Left ventricle myocardium inferior (tissue), 1 donor: ENCODE measurements around the gene LGR6. TPM values are rescaled to one million over a fixed set of nuclear protein-coding genes. Genes with fewer than 3 reads are reported as not detected.

Experiments used
- DNase-seq: peaks from one replicate; pipeline ENCODE4 v3.0.0-alpha.2; 2020
- H3K27ac ChIP-seq: fragments of 200-600 bp; replicated peaks from 2 replicates; pipeline ENCODE4 v1.8.0; 2021
- H3K27me3 ChIP-seq: fragments of 200-600 bp; 2 replicates; pipeline ENCODE4 v1.8.0; 2021; ENCODE audit warnings: low read depth
- H3K36me3 ChIP-seq: fragments of 200-600 bp; 2 replicates; pipeline ENCODE4 v1.8.0; 2021
- H3K4me1 ChIP-seq: fragments of 200-600 bp; 2 replicates; pipeline ENCODE4 v1.8.0; 2021
- H3K4me3 ChIP-seq: fragments of 200-600 bp; 2 replicates; pipeline ENCODE4 v1.8.0; 2021; ENCODE audit warnings: mild to moderate bottlenecking, moderate library complexity
- H3K9me3 ChIP-seq: fragments of 200-600 bp; replicated peaks from 2 replicates; pipeline ENCODE4 v1.8.0; 2021
- intact Hi-C: fragments of 100-400 bp; cut with micrococcal nuclease; formaldehyde crosslinking; loops from one replicate; pipeline ENCODE4 v1.11.0; 2022
- total RNA-seq: library from RNA; stranded (reverse); fragmentation: NEBNext Ultra II Directional; extraction: Animal tissue kit (Norgen Biotek cat#: 25700); gene quantifications from one replicate; pipeline ENCODE4 v1.2.1, GENCODE V29; 2021
- TF ChIP-seq, protein P1 (sequence below): fragments of 200-600 bp; IDR thresholded peaks from 2 replicates; pipeline ENCODE4 v1.8.0; 2021; ENCODE audit warnings: antibody characterized with exemption, mild to moderate bottlenecking, borderline replicate concordance
- donor health status: DM: no; HTN: yes; CAD: no; lungs with severe emphysema.

The LGR6 gene
- total RNA-seq, 1 donor from 2014 or later = 0.60 TPM

DNA sequence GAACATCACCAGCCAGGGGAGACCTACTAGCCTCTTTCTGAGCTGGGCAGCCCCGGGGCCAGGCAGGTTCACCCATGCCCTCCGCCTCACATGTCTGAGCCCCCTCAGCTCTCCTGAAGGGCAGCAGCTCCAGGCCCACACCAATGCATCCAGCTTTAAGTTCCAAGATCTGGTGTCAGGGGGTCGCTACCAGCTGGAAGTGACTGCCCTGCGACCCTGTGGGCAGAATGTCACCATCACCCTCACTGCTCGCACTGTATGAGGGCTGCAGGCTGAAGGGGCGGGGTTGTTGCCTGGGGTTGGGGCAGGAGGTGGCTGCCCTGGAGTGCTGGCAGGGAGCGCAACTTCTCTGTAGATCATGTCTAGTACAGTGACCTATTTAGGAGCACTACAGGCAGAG lies 24.7 kb upstream of the LGR6 start:
- no peaks in the 10 kb centered on the region for H3K9me3 ChIP-seq
- no peaks in the 10 kb centered on the region for H3K36me3 ChIP-seq
- H3K27ac ChIP-seq = no peak overlapping the region
- H3K4me1 ChIP-seq = no peaks in the 10 kb centered on the region
- TF ChIP-seq, protein P1, sequence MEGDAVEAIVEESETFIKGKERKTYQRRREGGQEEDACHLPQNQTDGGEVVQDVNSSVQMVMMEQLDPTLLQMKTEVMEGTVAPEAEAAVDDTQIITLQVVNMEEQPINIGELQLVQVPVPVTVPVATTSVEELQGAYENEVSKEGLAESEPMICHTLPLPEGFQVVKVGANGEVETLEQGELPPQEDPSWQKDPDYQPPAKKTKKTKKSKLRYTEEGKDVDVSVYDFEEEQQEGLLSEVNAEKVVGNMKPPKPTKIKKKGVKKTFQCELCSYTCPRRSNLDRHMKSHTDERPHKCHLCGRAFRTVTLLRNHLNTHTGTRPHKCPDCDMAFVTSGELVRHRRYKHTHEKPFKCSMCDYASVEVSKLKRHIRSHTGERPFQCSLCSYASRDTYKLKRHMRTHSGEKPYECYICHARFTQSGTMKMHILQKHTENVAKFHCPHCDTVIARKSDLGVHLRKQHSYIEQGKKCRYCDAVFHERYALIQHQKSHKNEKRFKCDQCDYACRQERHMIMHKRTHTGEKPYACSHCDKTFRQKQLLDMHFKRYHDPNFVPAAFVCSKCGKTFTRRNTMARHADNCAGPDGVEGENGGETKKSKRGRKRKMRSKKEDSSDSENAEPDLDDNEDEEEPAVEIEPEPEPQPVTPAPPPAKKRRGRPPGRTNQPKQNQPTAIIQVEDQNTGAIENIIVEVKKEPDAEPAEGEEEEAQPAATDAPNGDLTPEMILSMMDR = no peak
- intact Hi-C loops = no loop called here
- no peak overlapping the region for H3K4me3 ChIP-seq
- no peaks in the 10 kb centered on the region for H3K27me3 ChIP-seq
- DNase-seq = no peak

DNA sequence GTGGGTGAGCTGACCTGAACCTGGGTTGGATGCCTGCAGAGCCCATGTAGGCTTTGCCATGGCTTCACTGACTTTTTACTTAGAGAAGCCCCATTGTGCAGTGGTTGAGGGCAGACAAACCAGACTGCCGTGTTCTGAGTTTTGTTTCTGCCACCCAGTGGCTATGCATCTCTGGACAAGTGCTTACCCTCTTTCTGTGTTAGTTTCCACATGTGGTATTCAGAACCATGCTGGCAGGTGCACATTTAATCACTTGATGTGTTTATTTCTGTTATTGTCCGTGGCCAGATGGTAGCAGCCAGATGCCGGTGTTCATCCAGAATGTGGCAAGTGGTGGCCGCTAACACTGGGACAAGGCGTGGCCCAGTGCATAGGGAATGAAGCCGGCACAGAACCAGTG lies 22.9 kb upstream of the LGR6 start:
- no peaks in the 10 kb centered on the region for H3K27me3 ChIP-seq
- no peak for DNase-seq
- no peak overlapping the region for H3K27ac ChIP-seq
- no peaks in the 10 kb centered on the region for H3K4me1 ChIP-seq
- H3K4me3 ChIP-seq = no peak overlapping the region
- intact Hi-C loops = no loop called here
- TF ChIP-seq, protein P1 = no peak
- H3K9me3 ChIP-seq = no peaks in the 10 kb centered on the region
- no peaks in the 10 kb centered on the region for H3K36me3 ChIP-seq

DNA sequence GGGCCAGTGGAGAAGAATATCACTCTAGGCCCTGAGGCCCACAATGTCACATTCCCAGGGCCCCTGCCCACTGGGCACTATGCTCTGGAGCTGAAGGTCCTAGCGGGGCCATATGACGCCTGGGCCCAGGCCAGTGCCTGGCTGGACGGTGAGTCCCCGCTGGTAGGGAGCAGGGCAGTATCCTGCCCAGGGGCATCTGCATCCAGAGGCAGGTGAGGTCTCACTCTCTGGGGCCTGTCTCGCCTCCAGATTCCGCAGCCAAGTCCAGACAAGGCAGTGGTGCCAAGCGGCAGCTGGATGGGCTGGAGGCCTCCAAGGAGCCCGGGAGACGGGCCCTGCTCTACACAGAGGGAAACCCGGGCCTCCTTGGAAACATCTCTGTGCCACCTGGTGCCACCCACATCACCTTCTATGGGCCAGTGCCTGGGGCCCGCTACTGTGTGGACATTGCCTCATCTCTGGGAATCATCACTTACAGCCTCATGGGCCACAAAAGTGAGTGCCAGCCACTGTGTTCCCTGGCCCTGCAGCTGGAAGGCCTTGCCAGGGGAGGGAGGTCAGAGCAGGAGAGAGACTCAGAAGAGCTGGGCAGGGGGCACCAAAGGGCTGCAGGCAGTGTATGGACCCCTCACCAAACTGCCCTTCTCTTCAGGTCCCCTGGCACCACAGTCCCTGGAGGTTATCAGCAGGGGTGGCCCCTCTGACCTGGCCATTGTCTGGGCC lies 22.1 kb upstream of the LGR6 start:
- Histone ChIP-seq H3K36me3 (no peaks in the 10 kb centered on the region), H3K9me3 (no peaks in the 10 kb centered on the region), H3K4me3 (no peak overlapping the region), H3K27me3 (no peaks in the 10 kb centered on the region), H3K27ac (no peak overlapping the region), H3K4me1 (no peaks in the 10 kb centered on the region)
- intact Hi-C loops = no loop called here
- DNase-seq = no peak
- TF ChIP-seq, protein P1 = no peak

DNA sequence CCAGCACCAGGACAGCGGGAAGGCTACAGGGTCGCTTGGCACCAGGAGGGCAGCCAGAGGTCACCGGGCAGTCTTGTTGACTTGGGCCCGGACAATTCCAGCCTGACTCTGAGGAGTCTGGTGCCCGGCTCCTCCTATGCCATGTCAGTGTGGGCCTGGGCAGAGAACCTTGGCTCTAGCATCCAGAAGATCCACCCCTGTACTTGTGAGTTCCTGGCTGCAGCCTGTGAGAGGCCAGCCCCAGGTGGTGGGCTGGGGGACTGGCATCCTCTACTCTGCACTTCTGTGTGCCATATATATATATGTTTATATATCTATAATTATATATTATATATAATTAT lies 21.6 kb upstream of the LGR6 start:
- Histone ChIP-seq H3K9me3 (no peaks in the 10 kb centered on the region), H3K27ac (no peak overlapping the region), H3K4me3 (no peak overlapping the region), H3K36me3 (no peaks in the 10 kb centered on the region), H3K4me1 (no peaks in the 10 kb centered on the region), H3K27me3 (peaks cover 2% of the 10 kb centered on the region)
- TF ChIP-seq, protein P1 = no peak
- no peak for DNase-seq
- intact Hi-C loops = no loop called here

DNA sequence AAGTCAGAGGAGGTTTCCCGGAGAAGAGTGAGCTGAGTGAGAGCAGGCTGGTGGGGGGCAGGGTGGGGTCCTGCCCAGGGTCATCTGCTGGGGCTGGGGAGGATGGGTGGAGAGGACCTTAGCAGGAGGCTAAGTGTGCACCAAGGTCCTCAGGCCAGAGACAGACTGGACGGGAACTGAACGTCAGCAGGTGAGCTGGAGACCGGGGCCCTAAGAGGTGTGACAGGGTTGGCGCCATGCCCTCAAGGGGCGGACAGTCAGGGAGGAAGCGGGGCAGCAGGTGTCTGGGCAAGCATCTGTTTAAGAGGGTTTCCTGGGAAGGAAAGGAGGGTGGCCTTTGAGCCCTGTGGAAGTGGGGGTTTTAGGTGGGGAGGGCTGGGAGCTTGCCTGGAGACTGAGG lies 19.6 kb upstream of the LGR6 start:
- intact Hi-C loops = no loop called here
- TF ChIP-seq, protein P1 = no peak
- Histone ChIP-seq H3K36me3 (no peaks in the 10 kb centered on the region), H3K4me3 (no peak overlapping the region), H3K27ac (no peak overlapping the region), H3K4me1 (no peaks in the 10 kb centered on the region), H3K9me3 (no peaks in the 10 kb centered on the region), H3K27me3 (peaks cover 16% of the 10 kb centered on the region)
- no peak for DNase-seq
